GM23338 (cell line): Measurements from ENCODE around the gene CFAP58. TPM values are rescaled to one million over a fixed set of nuclear protein-coding genes. Genes with fewer than 3 reads are reported as not detected.

Experiments used
- ATAC-seq: fragments of 200-7000 bp; cut with Tn5 transposase; 3 replicates; pipeline ENCODE4 v1.9.1; 2020
- DNase-seq: peaks from one replicate; pipeline ENCODE4 v3.0.0-alpha.2; 2015; ENCODE audit warnings: low spot score
- H2AFZ ChIP-seq: fragments of 200-600 bp; sonication (generic); 2 replicates; pipeline ENCODE4 v1.8.0; 2016; ENCODE audit warnings: antibody characterized with exemption, mild to moderate bottlenecking, moderate library complexity
- H3F3A ChIP-seq: fragments of 200-600 bp; sonication (generic); replicated peaks from 2 replicates; pipeline ENCODE4 v1.8.0; 2017; ENCODE audit warnings: antibody characterized with exemption, mixed run types, low read depth
- H3K27ac ChIP-seq: fragments of 200-600 bp; sonication (generic); 2 replicates; pipeline ENCODE4 v1.6.1; 2016; ENCODE audit warnings: low read depth
- H3K27me3 ChIP-seq: fragments of 200-600 bp; sonication (generic); 2 replicates; pipeline ENCODE4 v1.8.0; 2016; ENCODE audit warnings: mild to moderate bottlenecking, mixed run types, moderate library complexity; ENCODE audit not compliant: insufficient read depth
- H3K36me3 ChIP-seq: fragments of 200-600 bp; sonication (generic); 2 replicates; pipeline ENCODE4 v1.8.0; 2016; ENCODE audit warnings: mild to moderate bottlenecking; ENCODE audit not compliant: insufficient read depth
- H3K4me1 ChIP-seq: fragments of 200-600 bp; sonication (generic); 2 replicates; pipeline ENCODE4 v1.8.0; 2016; ENCODE audit warnings: mild to moderate bottlenecking, moderate library complexity; ENCODE audit not compliant: insufficient read depth
- H3K4me2 ChIP-seq: fragments of 200-600 bp; sonication (generic); 2 replicates; pipeline ENCODE4 v1.7.1; 2017; ENCODE audit warnings: mixed run types
- H3K4me3 ChIP-seq: fragments of 200-600 bp; sonication (generic); 2 replicates; pipeline ENCODE4 v1.6.1; 2016; ENCODE audit warnings: mixed run types
- H3K79me2 ChIP-seq: fragments of 200-600 bp; sonication (generic); replicated peaks from 2 replicates; pipeline ENCODE4 v1.8.0; 2017; ENCODE audit warnings: mild to moderate bottlenecking; ENCODE audit not compliant: insufficient read depth
- H3K9me2 ChIP-seq: fragments of 200-600 bp; sonication (generic); 2 replicates; pipeline ENCODE4 v1.8.0; 2017; ENCODE audit not compliant: insufficient read depth
- H4K20me1 ChIP-seq: fragments of 200-600 bp; sonication (generic); replicated peaks from 2 replicates; pipeline ENCODE4 v1.8.0; 2017; ENCODE audit warnings: mild to moderate bottlenecking; ENCODE audit not compliant: insufficient read depth
- H3K27ac Mint-ChIP-seq: 2 replicates; pipeline ENCODE4 v1.8.0; 2020; ENCODE audit warnings: inconsistent platforms, mild to moderate bottlenecking, moderate library complexity, mixed read lengths
- H3K27me3 Mint-ChIP-seq: 3 replicates; pipeline ENCODE4 v1.8.0; 2022; ENCODE audit warnings: low read depth, mild to moderate bottlenecking, moderate library complexity, mixed read lengths, inconsistent platforms; ENCODE audit not compliant: insufficient read depth, poor library complexity
- H3K36me3 Mint-ChIP-seq: 3 replicates; pipeline ENCODE4 v1.8.0; 2021; ENCODE audit warnings: low read depth, mild to moderate bottlenecking, inconsistent platforms, moderate library complexity, mixed read lengths
- H3K4me1 Mint-ChIP-seq: 3 replicates; pipeline ENCODE4 v1.8.0; 2020; ENCODE audit warnings: mild to moderate bottlenecking, inconsistent platforms, mixed read lengths
- H3K4me3 Mint-ChIP-seq: 3 replicates; pipeline ENCODE4 v1.8.0; 2021; ENCODE audit warnings: moderate library complexity, mild to moderate bottlenecking, inconsistent platforms, mixed read lengths
- H3K9me3 Mint-ChIP-seq: 3 replicates; pipeline ENCODE4 v1.8.0; 2020; ENCODE audit warnings: moderate library complexity, mild to moderate bottlenecking, inconsistent platforms, mixed read lengths
- CREB1 ChIP-seq: fragments of 250-450 bp; sonication (Bioruptor Pico); IDR thresholded peaks from 2 replicates; pipeline ENCODE4 v1.5.0; 2020; ENCODE audit warnings: low read depth, mild to moderate bottlenecking, moderate library complexity
- ETS1 ChIP-seq: IDR thresholded peaks from 2 replicates; pipeline ENCODE4 v1.6.1; 2016; ENCODE audit warnings: antibody characterized with exemption
- EZH2 ChIP-seq: fragments of 200-600 bp; sonication (generic); IDR thresholded peaks from one replicate; pipeline ENCODE4 v1.8.0; 2017; ENCODE audit warnings: antibody characterized with exemption, mild to moderate bottlenecking, low read depth; ENCODE audit not compliant: unreplicated experiment
- EZH2phosphoT487 ChIP-seq: fragments of 200-600 bp; sonication (generic); IDR thresholded peaks from one replicate; pipeline ENCODE4 v1.8.1; 2018; ENCODE audit warnings: antibody characterized with exemption; ENCODE audit not compliant: unreplicated experiment
- JUNB ChIP-seq: IDR thresholded peaks from one replicate; pipeline ENCODE4 v1.6.1; 2016; ENCODE audit warnings: antibody characterized with exemption; ENCODE audit not compliant: unreplicated experiment
- NANOG ChIP-seq: IDR thresholded peaks from 2 replicates; pipeline ENCODE4 v1.6.1; 2016; ENCODE audit warnings: antibody characterized with exemption, borderline replicate concordance
- POLR2AphosphoS5 ChIP-seq: IDR thresholded peaks from 2 replicates; pipeline ENCODE4 v1.6.1; 2016; ENCODE audit warnings: antibody characterized with exemption, low read depth
- STAT1 ChIP-seq: IDR thresholded peaks from one replicate; pipeline ENCODE4 v1.6.1; 2016; ENCODE audit warnings: antibody characterized with exemption; ENCODE audit not compliant: unreplicated experiment
- ZNF114 ChIP-seq: fragments of 250-450 bp; sonication (Bioruptor Pico); IDR thresholded peaks from 2 replicates; pipeline ENCODE4 v1.5.0; 2020; ENCODE audit warnings: mild to moderate bottlenecking, moderate library complexity
- ZNF331 ChIP-seq: fragments of 250-450 bp; sonication (Bioruptor Pico); IDR thresholded peaks from 2 replicates; pipeline ENCODE4 v1.5.0; 2020; ENCODE audit warnings: low read depth, mild to moderate bottlenecking, moderate library complexity
- ZNF462 ChIP-seq: fragments of 250-450 bp; sonication (Bioruptor Pico); IDR thresholded peaks from 2 replicates; pipeline ENCODE4 v1.5.0; 2020; ENCODE audit warnings: mild to moderate bottlenecking, moderate library complexity
- polyA plus RNA-seq: library from polyadenylated mRNA; unstranded; fragments of >200 nt; fragmentation: Nextera tagmentation; extraction: Ambion mirVana; gene quantifications from 2 replicates; pipeline ENCODE4 v1.2.1, GENCODE V29; 2016
- total RNA-seq: library from RNA; depleted of rRNA; stranded (reverse); fragments of >200 nt; shearing (Covaris generic); gene quantifications from 2 replicates; pipeline ENCODE4 v1.2.3, GENCODE V29; 2014
- TF ChIP-seq, protein P1 (sequence below): IDR thresholded peaks from one replicate; pipeline ENCODE4 v1.6.1; 2018; ENCODE audit warnings: antibody characterized with exemption; ENCODE audit not compliant: unreplicated experiment
- TF ChIP-seq, protein P2 (sequence below), 2 experiments: fragments of 200-600 bp in 1 of 2; sonication (generic) in 1 of 2; conservative IDR thresholded peaks; 2 replicates each; pipeline versions ENCODE4 v1.5.1 to v1.6.1; 2016 to 2017; ENCODE audit warnings: antibody characterized with exemption in 2 of 2, low read depth in 2 of 2, mild to moderate bottlenecking in 2 of 2, moderate library complexity in 1 of 2

Gene CFAP58
- total and polyA plus RNA-seq, 2 experiments from 2014 or later, result 0.63 to 0.89 TPM

DNA sequence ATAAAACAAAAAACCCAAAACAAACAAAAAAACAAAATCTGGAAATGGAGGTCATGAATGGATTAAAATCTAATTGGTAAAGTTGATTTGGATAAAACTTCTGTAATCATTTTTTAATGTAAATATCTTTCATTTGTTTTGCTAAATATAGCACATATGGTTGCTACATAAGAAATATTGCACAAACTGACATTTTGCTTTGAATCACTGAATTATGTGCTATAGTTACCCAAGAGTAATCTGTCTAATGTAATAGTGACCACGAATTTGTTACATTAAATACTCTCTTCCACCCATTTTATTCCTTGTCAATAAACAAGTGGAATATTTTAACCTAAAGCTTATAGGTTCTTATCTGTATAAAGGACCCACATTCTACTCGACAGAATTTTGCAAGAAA is 6.2 kb downstream of the CFAP58 start:
- H4K20me1 ChIP-seq, result no peaks in the 10 kb centered on the region
- no peak overlapping the region for H3K27ac Mint-ChIP-seq
- H3K36me3 Mint-ChIP-seq, result peaks cover 5% of the 10 kb centered on the region; the same call in 1 of the 3 replicates
- H2AFZ ChIP-seq, result no peak overlapping the region
- H3K9me2 ChIP-seq, result peaks cover 4% of the 10 kb centered on the region; the same call in 1 of the 2 replicates
- H3K36me3 ChIP-seq, result no peaks in the 10 kb centered on the region
- H3K4me3 ChIP-seq, result no peak overlapping the region
- no peak for TF ChIP-seq ZNF114 (CRISPR knock-in tag)
- TF ChIP-seq POLR2AphosphoS5, result no peak
- TF ChIP-seq EZH2phosphoT487, result no peak
- TF ChIP-seq ETS1, result no peak
- TF ChIP-seq NANOG, result no peak
- TF ChIP-seq JUNB, result no peak
- no peak for TF ChIP-seq ZNF331 (CRISPR knock-in tag)
- TF ChIP-seq EZH2, result no peak
- TF ChIP-seq, protein P1, sequence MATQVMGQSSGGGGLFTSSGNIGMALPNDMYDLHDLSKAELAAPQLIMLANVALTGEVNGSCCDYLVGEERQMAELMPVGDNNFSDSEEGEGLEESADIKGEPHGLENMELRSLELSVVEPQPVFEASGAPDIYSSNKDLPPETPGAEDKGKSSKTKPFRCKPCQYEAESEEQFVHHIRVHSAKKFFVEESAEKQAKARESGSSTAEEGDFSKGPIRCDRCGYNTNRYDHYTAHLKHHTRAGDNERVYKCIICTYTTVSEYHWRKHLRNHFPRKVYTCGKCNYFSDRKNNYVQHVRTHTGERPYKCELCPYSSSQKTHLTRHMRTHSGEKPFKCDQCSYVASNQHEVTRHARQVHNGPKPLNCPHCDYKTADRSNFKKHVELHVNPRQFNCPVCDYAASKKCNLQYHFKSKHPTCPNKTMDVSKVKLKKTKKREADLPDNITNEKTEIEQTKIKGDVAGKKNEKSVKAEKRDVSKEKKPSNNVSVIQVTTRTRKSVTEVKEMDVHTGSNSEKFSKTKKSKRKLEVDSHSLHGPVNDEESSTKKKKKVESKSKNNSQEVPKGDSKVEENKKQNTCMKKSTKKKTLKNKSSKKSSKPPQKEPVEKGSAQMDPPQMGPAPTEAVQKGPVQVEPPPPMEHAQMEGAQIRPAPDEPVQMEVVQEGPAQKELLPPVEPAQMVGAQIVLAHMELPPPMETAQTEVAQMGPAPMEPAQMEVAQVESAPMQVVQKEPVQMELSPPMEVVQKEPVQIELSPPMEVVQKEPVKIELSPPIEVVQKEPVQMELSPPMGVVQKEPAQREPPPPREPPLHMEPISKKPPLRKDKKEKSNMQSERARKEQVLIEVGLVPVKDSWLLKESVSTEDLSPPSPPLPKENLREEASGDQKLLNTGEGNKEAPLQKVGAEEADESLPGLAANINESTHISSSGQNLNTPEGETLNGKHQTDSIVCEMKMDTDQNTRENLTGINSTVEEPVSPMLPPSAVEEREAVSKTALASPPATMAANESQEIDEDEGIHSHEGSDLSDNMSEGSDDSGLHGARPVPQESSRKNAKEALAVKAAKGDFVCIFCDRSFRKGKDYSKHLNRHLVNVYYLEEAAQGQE, result no peak
- no peak for TF ChIP-seq CREB1 (CRISPR knock-in tag)
- TF ChIP-seq ZNF462 (CRISPR knock-in tag), result no peak
- no peak for TF ChIP-seq STAT1
- TF ChIP-seq, protein P2, sequence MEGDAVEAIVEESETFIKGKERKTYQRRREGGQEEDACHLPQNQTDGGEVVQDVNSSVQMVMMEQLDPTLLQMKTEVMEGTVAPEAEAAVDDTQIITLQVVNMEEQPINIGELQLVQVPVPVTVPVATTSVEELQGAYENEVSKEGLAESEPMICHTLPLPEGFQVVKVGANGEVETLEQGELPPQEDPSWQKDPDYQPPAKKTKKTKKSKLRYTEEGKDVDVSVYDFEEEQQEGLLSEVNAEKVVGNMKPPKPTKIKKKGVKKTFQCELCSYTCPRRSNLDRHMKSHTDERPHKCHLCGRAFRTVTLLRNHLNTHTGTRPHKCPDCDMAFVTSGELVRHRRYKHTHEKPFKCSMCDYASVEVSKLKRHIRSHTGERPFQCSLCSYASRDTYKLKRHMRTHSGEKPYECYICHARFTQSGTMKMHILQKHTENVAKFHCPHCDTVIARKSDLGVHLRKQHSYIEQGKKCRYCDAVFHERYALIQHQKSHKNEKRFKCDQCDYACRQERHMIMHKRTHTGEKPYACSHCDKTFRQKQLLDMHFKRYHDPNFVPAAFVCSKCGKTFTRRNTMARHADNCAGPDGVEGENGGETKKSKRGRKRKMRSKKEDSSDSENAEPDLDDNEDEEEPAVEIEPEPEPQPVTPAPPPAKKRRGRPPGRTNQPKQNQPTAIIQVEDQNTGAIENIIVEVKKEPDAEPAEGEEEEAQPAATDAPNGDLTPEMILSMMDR (conservative IDR thresholded peaks at IDR 0.05; ENCODE audit: low read depth in 2 of 2), result no peak
- H3K4me3 Mint-ChIP-seq, result no peak overlapping the region
- H3F3A ChIP-seq, result 0 out of 2 replicates have a peak, but pooled peaks cover 2% of the 10 kb centered on the region
- H3K4me1 Mint-ChIP-seq, result no peaks in the 10 kb centered on the region
- no peaks in the 10 kb centered on the region for H3K79me2 ChIP-seq
- no peak for ATAC-seq
- H3K27me3 Mint-ChIP-seq, result no peaks in the 10 kb centered on the region
- DNase-seq, result no peak
- no peak overlapping the region for H3K27ac ChIP-seq
- peaks cover 5% of the 10 kb centered on the region; the same call in 1 of the 3 replicates for H3K9me3 Mint-ChIP-seq
- peaks cover 11% of the 10 kb centered on the region; the same call in 1 of the 2 replicates for H3K27me3 ChIP-seq
- no peaks in the 10 kb centered on the region for H3K4me1 ChIP-seq
- H3K4me2 ChIP-seq, result no peak overlapping the region
